ENCODE measurements around the gene GPR75. TPM values are rescaled to one million over a fixed set of nuclear protein-coding genes. Genes with fewer than 3 reads are reported as not detected.
A peak's percentile ranks its signal among the peaks of the same experiment; 100 is the strongest.

The GPR75 gene
- total RNA-seq, 3 donors from 2014 or later (not counting 1 experiment from before 2014, with no cell fraction given), result 3.8 to 4.9 (median 4.1) TPM

- H3K4me1 ChIP-seq (ENCODE audit: control insufficient read depth, insufficient read depth, low read length), result no peaks in the 10 kb centered on the region
- H3K9me3 ChIP-seq (ENCODE audit: control insufficient read depth, insufficient read depth, low read length), result no peaks in the 10 kb centered on the region
- H3K36me3 ChIP-seq (ENCODE audit: control insufficient read depth, insufficient read depth, low read length), result peaks cover 45% of the 10 kb centered on the region
- no peaks in the 10 kb centered on the region for H3K27me3 Mint-ChIP-seq (ENCODE audit: low read depth in 2 of 2)
- H3K27me3 ChIP-seq (ENCODE audit: control insufficient read depth, insufficient read depth, low read length), result no peaks in the 10 kb centered on the region
- intact Hi-C loops (cut with micrococcal nuclease), result no loop called here
- peaks cover 0 to 10% of the 10 kb centered on the region in 2 donors for H3K4me1 Mint-ChIP-seq
- H3K4me3 Mint-ChIP-seq, result no peak overlapping the region
- WGBS (ENCODE audit: insufficient coverage), result 97% methylated on average over 2 of the region's 2 CpGs
- H3K36me3 Mint-ChIP-seq, result peaks cover 25% of the 10 kb centered on the region
- no peak for TF ChIP-seq CTCF (IDR thresholded peaks at IDR 0.05)
- H3K27ac Mint-ChIP-seq, result peak overlapping the region in 1 of 2 donors; percentile 9
- H3K4me3 ChIP-seq (ENCODE audit: low read length), result no peak overlapping the region
- H3K9me3 Mint-ChIP-seq, result no peaks in the 10 kb centered on the region
- ATAC-seq (no peak), DNase-seq (no peak)
- H3K27ac ChIP-seq (ENCODE audit: low read length), result no peak overlapping the region
Measured at GRCh38 chr2:53865264-53865663, 5.5 kb upstream of the GPR75 start.

- Histone ChIP-seq H3K4me3 (ENCODE audit: low read length) (no peak overlapping the region), H3K36me3 (ENCODE audit: control insufficient read depth, insufficient read depth, low read length) (peaks cover 47% of the 10 kb centered on the region), H3K27me3 (ENCODE audit: control insufficient read depth, insufficient read depth, low read length) (no peaks in the 10 kb centered on the region), H3K9me3 (ENCODE audit: control insufficient read depth, insufficient read depth, low read length) (no peaks in the 10 kb centered on the region), H3K4me1 (ENCODE audit: control insufficient read depth, insufficient read depth, low read length) (no peaks in the 10 kb centered on the region), H3K27ac (ENCODE audit: low read length) (no peak overlapping the region)
- DNase-seq, result no peak
- intact Hi-C loops (cut with micrococcal nuclease), result no loop called here
- Mint-ChIP-seq H3K9me3 (no peaks in the 10 kb centered on the region), H3K36me3 (peaks cover 25% of the 10 kb centered on the region), H3K4me3 (no peak overlapping the region), H3K4me1 (peaks cover 0 to 10% of the 10 kb centered on the region in 2 donors), H3K27me3 (ENCODE audit: low read depth in 2 of 2) (no peaks in the 10 kb centered on the region), H3K27ac (no peak overlapping the region)
- TF ChIP-seq CTCF (IDR thresholded peaks at IDR 0.05), result no peak
- 98% methylated on average over 4 of the region's 6 CpGs for WGBS (ENCODE audit: insufficient coverage)
- ATAC-seq, result no peak
Measured at GRCh38 chr2:53863538-53864227, 3.9 kb upstream of the GPR75 start.

GRCh38 chr2:53861824-53862223 lies 2.1 kb upstream of the GPR75 start:
- Histone ChIP-seq H3K36me3 (ENCODE audit: control insufficient read depth, insufficient read depth, low read length) (peaks cover 40% of the 10 kb centered on the region), H3K4me1 (ENCODE audit: control insufficient read depth, insufficient read depth, low read length) (no peaks in the 10 kb centered on the region), H3K9me3 (ENCODE audit: control insufficient read depth, insufficient read depth, low read length) (no peaks in the 10 kb centered on the region), H3K4me3 (ENCODE audit: low read length) (no peak overlapping the region), H3K27ac (ENCODE audit: low read length) (no peak overlapping the region), H3K27me3 (ENCODE audit: control insufficient read depth, insufficient read depth, low read length) (no peaks in the 10 kb centered on the region)
- Mint-ChIP-seq H3K9me3 (no peaks in the 10 kb centered on the region), H3K27ac (no peak overlapping the region), H3K36me3 (peaks cover 17% of the 10 kb centered on the region), H3K27me3 (ENCODE audit: low read depth in 2 of 2) (no peaks in the 10 kb centered on the region), H3K4me3 (no peak overlapping the region), H3K4me1 (peaks cover 0 to 9% of the 10 kb centered on the region in 2 donors)
- intact Hi-C loops (cut with micrococcal nuclease), result no loop called here
- DNase-seq, result no peak
- 98% methylated on average over 5 of the region's 5 CpGs for WGBS (ENCODE audit: insufficient coverage)
- TF ChIP-seq CTCF (IDR thresholded peaks at IDR 0.05), result no peak
- ATAC-seq, result no peak

- Mint-ChIP-seq H3K4me3 (no peak overlapping the region), H3K36me3 (no peaks in the 10 kb centered on the region), H3K27me3 (ENCODE audit: low read depth in 2 of 2) (no peaks in the 10 kb centered on the region), H3K9me3 (no peaks in the 10 kb centered on the region), H3K27ac (no peak overlapping the region), H3K4me1 (peaks cover 6 to 9% of the 10 kb centered on the region in 2 donors)
- no peak for DNase-seq
- TF ChIP-seq CTCF (IDR thresholded peaks at IDR 0.05), result no peak
- ATAC-seq, result no peak
- intact Hi-C loops (cut with micrococcal nuclease), result no loop called here
- Histone ChIP-seq H3K4me1 (ENCODE audit: control insufficient read depth, insufficient read depth, low read length) (no peaks in the 10 kb centered on the region), H3K36me3 (ENCODE audit: control insufficient read depth, insufficient read depth, low read length) (peaks cover 15% of the 10 kb centered on the region), H3K27ac (ENCODE audit: low read length) (no peak overlapping the region), H3K27me3 (ENCODE audit: control insufficient read depth, insufficient read depth, low read length) (no peaks in the 10 kb centered on the region), H3K4me3 (ENCODE audit: low read length) (no peak overlapping the region), H3K9me3 (ENCODE audit: control insufficient read depth, insufficient read depth, low read length) (no peaks in the 10 kb centered on the region)
- 100% methylated on average over 2 of the region's 2 CpGs for WGBS (ENCODE audit: insufficient coverage)
Measured at GRCh38 chr2:53856272-53856671, 3.5 kb downstream of the GPR75 start.

Data from natural killer cell (primary cell).